Fibroblast of lung (primary cell): ENCODE data around the gene MKX. TPM values are rescaled to one million over a fixed set of nuclear protein-coding genes. Genes with fewer than 3 reads are reported as not detected.

Experiments used
- DNase-seq, 2 donors: peaks; one replicate each; pipeline versions ENCODE4 v3.0.0 to v3.0.0-alpha.2; 2010; ENCODE audit warnings: low read depth in 2 of 2
- H2AFZ ChIP-seq: 2 replicates; pipeline ENCODE4 v1.5.1; 2012; ENCODE audit warnings: low read length, control low read depth, inconsistent platforms
- H3K27ac ChIP-seq: 2 replicates; pipeline ENCODE4 v1.5.1; 2011; ENCODE audit warnings: low read length, control low read depth; ENCODE audit not compliant: insufficient read depth
- H3K27me3 ChIP-seq: 2 replicates; pipeline ENCODE4 v1.5.1; 2011; ENCODE audit warnings: mild to moderate bottlenecking, low read length; ENCODE audit not compliant: control insufficient read depth, insufficient read depth
- H3K36me3 ChIP-seq: 2 replicates; pipeline ENCODE4 v1.5.1; 2011; ENCODE audit warnings: low read length; ENCODE audit not compliant: control insufficient read depth, insufficient read depth
- H3K4me1 ChIP-seq: 2 replicates; pipeline ENCODE4 v1.5.1; 2011; ENCODE audit warnings: low read length; ENCODE audit not compliant: control insufficient read depth, insufficient read depth; ENCODE audit errors: extremely low read depth
- H3K4me2 ChIP-seq: 2 replicates; pipeline ENCODE4 v1.5.1; 2011; ENCODE audit warnings: low read length, control low read depth; ENCODE audit not compliant: insufficient read depth; ENCODE audit errors: extremely low read depth
- H3K4me3 ChIP-seq, 4 experiments: fragments of 200-600 bp in 1 of 4; sonication (generic) in 1 of 4; replicated peaks in 1 of 4; 2 replicates each; pipeline ENCODE4 v1.5.1; 2011 to 2016; ENCODE audit warnings: low read length in 4 of 4, low read depth in 3 of 4, mild to moderate bottlenecking in 3 of 4, control low read depth in 2 of 4, inconsistent platforms in 1 of 4, mixed read lengths in 1 of 4; ENCODE audit not compliant: insufficient read depth in 1 of 4; ENCODE audit errors: control extremely low read depth in 1 of 4
- H3K79me2 ChIP-seq: 2 replicates; pipeline ENCODE4 v1.5.1; 2012; ENCODE audit warnings: mild to moderate bottlenecking, low read length, inconsistent platforms; ENCODE audit not compliant: control insufficient read depth, insufficient read depth
- H3K9ac ChIP-seq: 2 replicates; pipeline ENCODE4 v1.5.1; 2011; ENCODE audit warnings: mild to moderate bottlenecking, low read length, control low read depth; ENCODE audit not compliant: insufficient read depth
- H3K9me3 ChIP-seq: 2 replicates; pipeline ENCODE4 v1.5.1; 2012; ENCODE audit warnings: low read depth, low read length; ENCODE audit not compliant: control insufficient read depth, insufficient read depth
- H4K20me1 ChIP-seq: 2 replicates; pipeline ENCODE4 v1.5.1; 2011; ENCODE audit warnings: low read length; ENCODE audit not compliant: control insufficient read depth, insufficient read depth; ENCODE audit errors: extremely low read depth
- CTCF ChIP-seq, 2 donors: IDR thresholded peaks in 1 of 2; conservative IDR thresholded peaks in 1 of 2; 1 replicate in 1 of 2; 2 replicates in 1 of 2; pipeline ENCODE4 v1.5.1; 2011 to 2012; ENCODE audit warnings: low read length in 2 of 2, control low read depth in 1 of 2, inconsistent platforms in 1 of 2, low read depth in 1 of 2, mild to moderate bottlenecking in 1 of 2
- EZH2 ChIP-seq: IDR thresholded peaks from 2 replicates; pipeline ENCODE4 v1.5.1; 2012; ENCODE audit warnings: low read length, control low read depth, mild to moderate bottlenecking; ENCODE audit errors: missing control alignments
- polyA plus RNA-seq, 2 donors: library from polyadenylated mRNA; depleted of rRNA in 1 of 2; stranded (reverse) in 1 of 2; unstranded in 1 of 2; fragments of >200 nt; gene quantifications; 2 replicates each; pipeline ENCODE4 v1.2.1, GENCODE V29; 2011 to 2012; ENCODE audit warnings: missing spikeins in 1 of 2
- total RNA-seq: library from RNA; depleted of rRNA; stranded (reverse); fragments of >200 nt; gene quantifications from 2 replicates; pipeline ENCODE4 v1.2.1, GENCODE V29; 2014

The MKX gene
- total and polyA plus RNA-seq, 2 donors (not counting 1 experiment from before 2014, with no cell fraction given), result 2.2 to 15.0 TPM

DNA sequence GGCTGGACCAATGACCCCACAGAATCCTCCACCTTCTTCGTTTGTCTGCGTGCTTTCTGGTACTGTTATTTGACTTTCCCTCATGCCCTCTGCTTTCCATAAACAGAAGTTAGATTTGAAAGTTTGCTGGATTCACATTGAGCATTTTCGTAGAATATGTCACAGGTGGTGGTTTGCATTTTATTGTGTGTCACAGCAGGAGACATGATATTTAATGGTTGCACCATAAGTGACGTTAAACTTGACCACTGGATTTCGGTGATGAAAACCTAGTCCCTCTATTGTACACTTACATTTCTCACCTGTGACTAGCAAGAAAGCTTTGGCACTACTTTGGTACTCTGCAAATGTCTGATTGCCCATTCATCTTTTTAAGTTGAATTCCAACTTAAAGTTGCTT, 15.2 kb upstream of the MKX start:
- Histone ChIP-seq H3K4me3 (no peak overlapping the region), H3K79me2 (no peaks in the 10 kb centered on the region), H3K9me3 (no peaks in the 10 kb centered on the region), H2AFZ (no peak overlapping the region), H3K4me2 (no peak overlapping the region), H3K9ac (no peak overlapping the region), H3K27me3 (no peaks in the 10 kb centered on the region), H3K4me1 (no peaks in the 10 kb centered on the region), H3K36me3 (no peaks in the 10 kb centered on the region), H3K27ac (no peak overlapping the region), H4K20me1 (no peaks in the 10 kb centered on the region)
- no peak for TF ChIP-seq EZH2
- TF ChIP-seq CTCF (conservative IDR thresholded peaks at IDR 0.05 in 1 of 2, IDR thresholded peaks at IDR 0.05 in 1 of 2; ENCODE audit: low read depth in 1 of 2, low read length in 2 of 2), result no peak
- no peak for DNase-seq

DNA sequence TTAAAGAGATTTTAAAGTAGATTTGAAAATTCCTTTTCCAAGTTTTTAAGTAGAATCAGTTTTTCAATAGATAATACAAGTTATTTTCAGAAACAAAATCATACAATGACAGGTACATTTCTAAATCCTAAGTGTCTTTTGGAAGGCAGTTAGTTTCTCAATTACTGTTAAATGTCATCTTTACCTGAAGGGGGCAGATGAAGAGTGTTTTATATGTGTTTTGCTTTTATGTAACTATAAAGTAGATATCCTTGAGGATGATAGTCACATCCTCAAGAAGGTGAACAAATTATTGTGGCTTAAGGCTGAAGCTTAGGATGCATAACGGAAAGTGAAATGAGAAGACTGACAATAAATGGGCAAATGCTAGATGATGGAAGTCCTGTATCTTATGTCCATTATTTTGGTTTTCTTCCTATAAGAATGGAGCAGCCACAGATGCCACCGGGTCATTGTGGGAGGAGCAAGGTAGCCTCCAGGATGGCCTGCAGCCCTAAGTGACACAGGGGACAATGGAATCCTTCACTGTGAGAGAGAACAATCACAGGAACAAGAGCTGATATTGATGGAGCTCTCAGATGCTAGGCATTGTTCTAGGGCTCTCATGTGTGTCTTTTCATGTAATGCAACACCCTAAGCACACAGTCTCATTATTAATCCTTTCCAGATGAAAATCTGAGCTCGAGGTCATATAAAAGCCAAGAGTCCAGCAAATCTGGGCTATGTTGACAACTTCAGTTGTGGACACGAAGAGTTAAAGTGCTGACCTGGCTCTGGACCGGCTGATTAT, 14.1 kb upstream of the MKX start:
- no peaks in the 10 kb centered on the region for H3K9me3 ChIP-seq
- no peak overlapping the region for H3K4me3 ChIP-seq
- H3K9ac ChIP-seq, result no peak overlapping the region
- H3K36me3 ChIP-seq, result no peaks in the 10 kb centered on the region
- H2AFZ ChIP-seq, result no peak overlapping the region
- no peak overlapping the region for H3K27ac ChIP-seq
- no peaks in the 10 kb centered on the region for H4K20me1 ChIP-seq
- DNase-seq, result peak in 1 of 2 donors; percentile 12
- no peaks in the 10 kb centered on the region for H3K79me2 ChIP-seq
- TF ChIP-seq EZH2 (no peak), CTCF (conservative IDR thresholded peaks at IDR 0.05 in 1 of 2, IDR thresholded peaks at IDR 0.05 in 1 of 2; ENCODE audit: low read depth in 1 of 2, low read length in 2 of 2) (no peak)
- no peaks in the 10 kb centered on the region for H3K27me3 ChIP-seq
- H3K4me1 ChIP-seq, result no peaks in the 10 kb centered on the region
- H3K4me2 ChIP-seq, result no peak overlapping the region

GRCh38 chr10:27752673-27753237, 7.1 kb upstream of the MKX start:
- H4K20me1 ChIP-seq, result no peaks in the 10 kb centered on the region
- TF ChIP-seq EZH2 (no peak), CTCF (conservative IDR thresholded peaks at IDR 0.05 in 1 of 2, IDR thresholded peaks at IDR 0.05 in 1 of 2; ENCODE audit: low read depth in 1 of 2, low read length in 2 of 2) (no peak)
- H3K36me3 ChIP-seq, result no peaks in the 10 kb centered on the region
- H3K9ac ChIP-seq, result no peak overlapping the region
- H3K9me3 ChIP-seq, result no peaks in the 10 kb centered on the region
- peaks cover 2% of the 10 kb centered on the region for H3K27me3 ChIP-seq
- H3K79me2 ChIP-seq, result no peaks in the 10 kb centered on the region
- no peak overlapping the region for H3K27ac ChIP-seq
- no peak overlapping the region for H3K4me3 ChIP-seq
- DNase-seq, result no peak
- H2AFZ ChIP-seq, result no peak overlapping the region
- no peaks in the 10 kb centered on the region for H3K4me1 ChIP-seq
- H3K4me2 ChIP-seq, result no peak overlapping the region
